ENCODE data around the gene IPP.
"Not testable (repeated sequence)": the region's sequence is repeated elsewhere in the genome, so short reads cannot be mapped to it uniquely, and the experiment has no call there.

The IPP gene

GRCh38 chr1:45685308-45686014 lies 65.0 kb downstream of the IPP start:
- TF ChIP-seq CTCF (IDR thresholded peaks at IDR 0.05; ENCODE audit: low read depth, low read length, missing control alignments) = no peak
- H3K4me3 ChIP-seq (ENCODE audit: low read depth, low read length) = peak overlapping the region; percentile 99
- in situ Hi-C loops (cut with HindIII; ENCODE audit: low sequenced_read_pairs) = no loop called here
- DNase-seq (ENCODE audit: low read depth) = no peak

- no peak for TF ChIP-seq CTCF (IDR thresholded peaks at IDR 0.05; ENCODE audit: low read depth, low read length, missing control alignments)
- DNase-seq (ENCODE audit: low read depth) = no peak
- in situ Hi-C loops (cut with HindIII; ENCODE audit: low sequenced_read_pairs) = no loop called here
- peak overlapping the region; percentile 99 for H3K4me3 ChIP-seq (ENCODE audit: low read depth, low read length)
These were observed 66.1 kb downstream of the IPP start for GRCh38 chr1:45684402-45684801.

GRCh38 chr1:45682942-45683341 lies 67.5 kb downstream of the IPP start:
- in situ Hi-C loops (cut with HindIII; ENCODE audit: low sequenced_read_pairs) = no loop called here
- DNase-seq (ENCODE audit: low read depth) = no peak
- TF ChIP-seq CTCF (IDR thresholded peaks at IDR 0.05; ENCODE audit: low read depth, low read length, missing control alignments) = no peak
- no peak overlapping the region for H3K4me3 ChIP-seq (ENCODE audit: low read depth, low read length)

- in situ Hi-C loops (cut with HindIII; ENCODE audit: low sequenced_read_pairs) = no loop called here
- TF ChIP-seq CTCF (IDR thresholded peaks at IDR 0.05; ENCODE audit: low read depth, low read length, missing control alignments) = no peak
- no peak overlapping the region for H3K4me3 ChIP-seq (ENCODE audit: low read depth, low read length)
These were observed 71.3 kb downstream of the IPP start for GRCh38 chr1:45679123-45679522.

GRCh38 chr1:45678489-45678888 lies 72.0 kb downstream of the IPP start:
- TF ChIP-seq CTCF (IDR thresholded peaks at IDR 0.05; ENCODE audit: low read depth, low read length, missing control alignments) = no peak
- DNase-seq (ENCODE audit: low read depth) = no peak
- in situ Hi-C loops (cut with HindIII; ENCODE audit: low sequenced_read_pairs) = no loop called here
- no peak overlapping the region for H3K4me3 ChIP-seq (ENCODE audit: low read depth, low read length)

More at GRCh38 chr1:45679123-45679522, 71.3 kb downstream of the IPP start:
- no peak for DNase-seq (ENCODE audit: low read depth)

GRCh38 chr1:45677751-45678245 lies 72.7 kb downstream of the IPP start:
- no peak overlapping the region for H3K4me3 ChIP-seq (ENCODE audit: low read depth, low read length)
- in situ Hi-C loops (cut with HindIII; ENCODE audit: low sequenced_read_pairs) = no loop called here
- DNase-seq (ENCODE audit: low read depth) = no peak
- no peak for TF ChIP-seq CTCF (IDR thresholded peaks at IDR 0.05; ENCODE audit: low read depth, low read length, missing control alignments)

GRCh38 chr1:45676553-45676952 lies 73.9 kb downstream of the IPP start:
- DNase-seq (ENCODE audit: low read depth); in situ Hi-C loops (cut with HindIII; ENCODE audit: low sequenced_read_pairs); H3K4me3 ChIP-seq (ENCODE audit: low read depth, low read length): not testable (repeated sequence)
